ENCODE measurements around the gene ZSCAN16.

Gene ZSCAN16

GRCh38 chr6:28172006-28172405 is 47.6 kb downstream of the ZSCAN16 start:
- DNase-seq (ENCODE audit: low spot score), result no peak

- DNase-seq (ENCODE audit: low spot score), result no peak
Observed at GRCh38 chr6:28176373-28176772, 52.0 kb downstream of the ZSCAN16 start.

All from AG20443 (cell line).